DOHH2 (cell line): ENCODE data around the gene VN1R4.
"Not testable (repeated sequence)": the region's sequence is repeated elsewhere in the genome, so short reads cannot be mapped to it uniquely, and the experiment has no call there.

Source experiments
- CTCF ChIP-seq: fragments of 200-600 bp; sonication (generic); IDR thresholded peaks from one replicate; pipeline ENCODE4 v1.5.1; 2014; ENCODE audit warnings: antibody characterized with exemption, mild to moderate bottlenecking, low read depth, low read length; ENCODE audit not compliant: poor library complexity, severe bottlenecking
- EZH2phosphoT487 ChIP-seq: fragments of 200-600 bp; sonication (generic); IDR thresholded peaks from 2 replicates; pipeline ENCODE4 v1.6.1; 2017; ENCODE audit warnings: borderline replicate concordance, mild to moderate bottlenecking, antibody characterized with exemption, low read length, moderate library complexity, mixed read lengths

- TF ChIP-seq CTCF, EZH2phosphoT487: not testable (repeated sequence)
Observed at GRCh38 chr19:53269861-53270260, 2.3 kb upstream of the VN1R4 start.
